ENCODE results near the gene SNX32.

The SNX32 gene

GRCh38 chr11:65897020-65897471 is 63.3 kb downstream of the SNX32 start:
- no peak for DNase-seq (ENCODE audit: low read depth in 2 of 2, low spot score in 1 of 2)

GRCh38 chr11:65898656-65899355 is 65.0 kb downstream of the SNX32 start:
- DNase-seq (ENCODE audit: low read depth in 2 of 2, low spot score in 1 of 2), result no peak

GRCh38 chr11:65899356-65900124 is 65.8 kb downstream of the SNX32 start:
- DNase-seq (ENCODE audit: low read depth in 2 of 2, low spot score in 1 of 2), result no peak

GRCh38 chr11:65900125-65900898 is 66.5 kb downstream of the SNX32 start, which contains the start of gene FOSL1:
TSS of gene FOSL1 (minus strand) at chr11:65900388. CDS start at chr11:65900339, 49 bp downstream.
- DNase-seq (ENCODE audit: low read depth in 2 of 2, low spot score in 1 of 2), result peak; percentile 69 to 83

- no peak for DNase-seq (ENCODE audit: low read depth in 2 of 2, low spot score in 1 of 2)
These were observed 67.1 kb downstream of the SNX32 start for GRCh38 chr11:65900899-65901180.

GRCh38 chr11:65903068-65903481 is 69.3 kb downstream of the SNX32 start:
- DNase-seq (ENCODE audit: low read depth in 2 of 2, low spot score in 1 of 2), result no peak
